Superior temporal gyrus (tissue), 1 donor: Measurements from ENCODE around the gene DET1.
A peak's percentile ranks its signal among the peaks of the same experiment; 100 is the strongest.
"Not testable (repeated sequence)": the region's sequence is repeated elsewhere in the genome, so short reads cannot be mapped to it uniquely, and the experiment has no call there.

Source experiments
- DNase-seq: peaks from one replicate; pipeline ENCODE4 v3.0.0-alpha.2; 2016; ENCODE audit errors: extremely low spot score

The DET1 gene

DNA sequence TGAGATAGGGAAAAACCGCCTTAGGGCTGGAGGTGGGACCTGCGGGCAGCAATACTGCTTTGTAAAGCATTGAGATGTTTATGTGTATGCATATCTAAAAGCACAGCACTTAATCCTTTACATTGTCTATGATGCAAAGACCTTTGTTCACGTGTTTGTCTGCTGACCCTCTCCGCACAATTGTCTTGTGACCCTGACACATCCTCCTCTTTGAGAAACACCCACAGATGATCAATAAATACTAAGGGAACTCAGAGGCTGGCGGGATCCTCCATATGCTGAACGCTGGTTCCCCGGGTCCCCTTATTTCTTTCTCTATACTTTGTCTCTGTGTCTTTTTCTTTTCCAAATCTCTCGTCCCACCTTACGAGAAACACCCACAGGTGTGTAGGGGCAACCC lies 5.4 kb downstream of the DET1 start:
- DNase-seq = not testable (repeated sequence)

DNA sequence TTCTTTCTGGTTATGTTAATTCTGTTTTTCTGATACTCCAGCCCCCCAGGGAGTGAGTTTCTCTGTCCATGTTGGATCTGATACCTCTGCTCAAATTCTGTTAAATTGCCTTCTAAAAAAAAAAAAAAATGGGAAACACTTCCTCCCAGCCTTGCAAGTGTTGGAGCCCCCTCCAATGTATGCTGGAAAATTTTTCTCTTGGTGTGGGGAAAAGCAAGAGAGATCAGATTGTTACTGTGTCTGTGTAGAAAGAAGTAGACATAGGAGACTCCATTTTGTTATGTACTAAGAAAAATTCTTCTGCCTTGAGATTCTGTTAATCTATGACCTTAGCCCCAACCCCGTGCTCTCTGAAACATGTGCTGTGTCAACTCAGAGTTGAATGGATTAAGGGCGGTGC lies 6.1 kb downstream of the DET1 start:
- DNase-seq = not testable (repeated sequence)

DNA sequence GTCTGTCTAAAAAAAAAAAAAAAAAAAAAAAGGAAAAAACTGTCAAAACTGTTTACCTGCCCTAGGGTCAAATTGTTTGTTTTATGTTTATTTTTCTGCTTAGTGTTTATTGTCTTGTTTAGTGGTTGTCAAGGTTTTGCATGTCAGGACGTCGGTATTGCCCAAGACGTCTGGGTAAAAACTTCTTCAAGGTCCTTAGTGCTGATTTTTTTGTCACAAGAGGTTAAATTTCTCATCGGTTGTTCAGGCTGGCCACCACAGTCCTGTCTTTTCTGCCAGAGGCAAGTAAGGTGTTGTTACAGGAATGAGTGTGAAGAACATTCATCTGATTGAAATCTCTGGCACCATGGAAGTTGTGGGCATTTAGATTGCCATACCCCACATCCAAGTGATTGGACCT lies 7.0 kb downstream of the DET1 start:
- no peak for DNase-seq

DNA sequence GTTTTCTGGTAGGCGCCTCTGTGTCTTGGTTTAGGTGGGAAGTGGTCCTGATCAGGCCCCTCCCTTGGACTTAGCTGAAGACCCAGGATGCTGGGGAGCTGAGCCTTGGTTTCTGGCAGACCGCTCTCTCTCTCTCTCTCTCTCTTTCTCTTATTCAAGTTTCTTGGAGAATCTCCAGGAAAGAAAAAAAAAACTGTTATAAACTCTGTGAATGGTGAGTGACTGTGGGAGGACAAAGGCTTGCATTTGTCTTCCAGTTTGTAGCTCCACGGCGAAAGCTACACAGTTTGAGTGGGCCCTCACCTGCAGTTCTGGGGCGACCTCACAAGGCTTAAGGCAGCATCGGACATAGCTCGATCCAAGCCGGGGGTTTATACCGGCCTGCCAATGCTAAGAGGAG lies 7.5 kb downstream of the DET1 start:
- peak; percentile 48 for DNase-seq

DNA sequence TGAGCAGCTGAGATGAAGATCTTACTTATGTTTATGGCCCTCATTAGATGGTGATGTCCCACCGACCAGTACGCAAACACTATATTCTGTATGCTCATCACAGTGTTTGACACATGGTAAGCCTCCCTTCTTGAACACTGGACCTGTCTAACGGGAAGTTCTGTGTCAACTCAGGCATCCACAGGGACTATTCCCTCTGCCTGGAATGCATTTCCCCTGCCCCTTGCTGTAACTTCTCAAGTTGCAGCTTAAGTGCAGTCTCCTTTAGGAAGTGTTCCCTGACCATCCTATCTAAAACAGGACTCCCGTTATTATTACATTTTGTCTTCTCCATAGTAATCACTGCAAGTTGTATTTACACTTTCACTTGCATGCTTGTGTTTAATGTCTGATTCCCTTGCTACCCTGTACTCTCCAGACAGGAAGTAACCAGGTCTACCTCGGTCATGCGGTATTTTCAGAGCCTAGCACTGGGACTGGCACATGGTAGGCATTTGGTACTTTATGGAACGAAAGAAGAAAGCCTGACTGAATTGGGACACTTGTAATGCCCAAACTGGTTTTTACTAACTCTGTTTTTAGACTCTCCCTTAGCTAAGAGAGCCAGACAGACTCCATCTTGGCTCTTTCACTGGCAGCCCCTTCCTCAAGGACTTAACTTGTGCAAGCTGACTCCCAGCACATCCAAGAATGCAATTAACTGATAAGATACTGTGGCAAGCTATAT lies 8.7 kb downstream of the DET1 start:
- no peak for DNase-seq

DNA sequence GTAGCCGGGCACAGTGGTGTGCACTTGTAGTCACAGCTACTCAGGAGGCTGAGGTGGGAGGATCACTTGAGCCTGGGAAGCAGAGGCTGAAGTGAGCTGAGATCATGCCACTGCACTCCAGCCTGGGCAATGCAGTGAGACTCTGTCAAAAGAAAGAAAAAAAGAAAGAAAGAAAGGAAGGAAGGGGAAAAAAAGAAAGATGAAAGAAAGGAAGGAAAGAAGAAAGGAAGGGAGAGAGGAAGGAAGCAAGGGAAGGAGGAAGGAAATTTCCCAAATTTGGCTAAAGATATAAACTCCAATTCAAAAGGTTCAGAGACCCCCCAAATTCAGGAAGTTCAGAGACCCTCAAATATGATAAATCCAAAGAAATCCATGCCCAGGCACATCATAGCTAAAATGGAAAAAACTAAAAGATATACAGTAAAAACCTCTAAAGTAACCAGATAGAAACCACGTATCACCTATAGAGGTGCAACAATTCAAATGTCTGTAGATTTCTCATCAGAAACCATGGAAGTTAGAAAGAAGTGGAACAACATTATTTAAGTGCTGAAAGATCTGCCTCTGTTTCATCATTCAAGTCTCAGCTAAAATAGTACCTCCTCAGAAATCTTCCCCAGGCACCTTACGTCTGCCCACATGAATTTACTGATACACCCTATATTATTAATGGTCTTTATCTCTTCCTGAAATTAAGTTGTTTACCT lies 10.7 kb downstream of the DET1 start:
- no peak for DNase-seq

DNA sequence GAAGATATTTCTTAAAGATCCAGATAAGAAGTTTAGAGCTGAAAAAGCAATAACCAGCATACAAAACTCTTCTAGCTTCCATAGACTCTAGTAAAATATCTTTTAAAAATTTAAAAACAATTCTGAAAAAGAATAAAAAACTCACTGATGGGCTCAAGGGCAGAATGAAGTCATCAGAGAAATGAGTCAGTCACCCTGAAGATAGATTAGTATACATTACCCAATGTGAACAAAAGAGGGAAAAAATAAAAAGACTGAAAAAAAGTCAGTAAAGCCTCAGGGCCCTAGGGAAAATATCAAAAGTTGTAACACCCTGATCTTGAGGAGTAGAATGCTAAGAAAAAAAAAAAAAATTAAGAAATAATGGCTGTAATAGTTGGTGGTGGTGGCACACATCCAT lies 11.4 kb downstream of the DET1 start:
- no peak for DNase-seq

- DNase-seq = no peak
Measured at GRCh38 chr15:88533376-88533775, 13.1 kb downstream of the DET1 start.

GRCh38 chr15:88529021-88529630 lies 17.4 kb downstream of the DET1 start:
- DNase-seq = no peak

GRCh38 chr15:88526247-88526879 lies 20.1 kb downstream of the DET1 start:
- DNase-seq = no peak

- DNase-seq = no peak
Measured at GRCh38 chr15:88525418-88525817, 21.1 kb downstream of the DET1 start.

DNA sequence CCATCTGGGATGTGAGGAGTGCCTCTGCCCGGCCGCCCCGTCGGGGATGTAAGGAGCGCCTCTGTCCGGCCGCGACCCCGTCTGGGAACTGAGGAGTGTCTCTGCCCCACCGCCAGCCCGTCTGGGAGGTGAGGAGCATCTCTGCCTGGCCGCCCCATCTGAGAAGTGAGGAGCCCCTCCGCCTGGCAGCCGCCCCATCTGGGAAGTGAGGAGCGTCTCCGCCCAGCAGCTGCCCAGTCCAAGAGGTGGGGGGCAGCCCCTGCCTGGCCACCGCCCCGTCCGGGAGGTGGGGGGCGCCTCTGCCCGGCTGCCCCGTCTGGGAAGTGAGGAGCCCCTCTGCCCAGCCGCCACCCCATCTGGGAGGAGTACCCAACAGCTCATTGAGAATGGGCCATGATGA lies 22.4 kb downstream of the DET1 start:
- not testable (repeated sequence) for DNase-seq

- DNase-seq = no peak
Measured at GRCh38 chr15:88518903-88519302, 27.6 kb downstream of the DET1 start.

- no peak for DNase-seq
Measured at GRCh38 chr15:88513195-88513594, 33.3 kb downstream of the DET1 start.

DNA sequence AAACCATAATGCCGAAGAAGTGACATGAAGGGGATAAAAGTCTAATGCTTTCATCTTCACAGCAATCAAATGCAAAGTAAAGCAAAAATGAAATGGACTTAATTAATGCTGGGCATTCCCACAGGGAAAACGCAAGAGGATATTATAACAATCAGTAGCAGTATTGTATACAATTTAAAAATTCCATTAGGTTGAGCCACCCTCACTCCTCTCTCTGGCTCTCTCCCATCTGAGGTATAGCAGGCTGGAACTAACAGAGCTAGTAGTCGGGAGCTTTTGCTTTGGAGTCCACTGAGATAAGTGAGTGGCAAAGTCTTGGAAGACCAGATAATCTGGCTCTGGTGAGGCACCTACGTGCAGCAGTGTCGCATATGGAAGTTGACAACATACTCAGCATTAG lies 33.9 kb downstream of the DET1 start:
- no peak for DNase-seq

GRCh38 chr15:88512078-88512477 lies 34.4 kb downstream of the DET1 start:
- no peak for DNase-seq

DNA sequence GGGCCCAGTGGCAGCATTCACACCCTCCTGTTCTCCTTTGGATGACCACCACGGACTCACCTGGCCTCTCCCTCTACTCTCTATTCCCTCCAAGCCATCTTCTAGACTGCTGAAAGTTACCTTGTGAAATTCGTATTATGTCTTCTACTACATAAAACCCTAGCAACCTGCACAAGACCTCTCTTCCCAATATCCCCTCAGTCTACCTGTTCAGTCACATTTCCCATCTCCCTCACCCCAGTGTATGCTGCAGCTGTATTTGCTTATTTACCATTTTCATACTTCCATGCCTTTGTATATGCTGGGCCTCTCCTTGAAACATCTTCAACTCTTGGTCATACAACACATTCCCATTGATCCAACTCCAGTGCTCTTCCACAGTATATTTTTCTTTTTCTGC lies 35.3 kb downstream of the DET1 start:
- DNase-seq = no peak

GRCh38 chr15:88509964-88510363 lies 36.5 kb downstream of the DET1 start:
- DNase-seq = no peak

- no peak for DNase-seq
Measured at GRCh38 chr15:88509321-88509720, 37.2 kb downstream of the DET1 start.

DNA sequence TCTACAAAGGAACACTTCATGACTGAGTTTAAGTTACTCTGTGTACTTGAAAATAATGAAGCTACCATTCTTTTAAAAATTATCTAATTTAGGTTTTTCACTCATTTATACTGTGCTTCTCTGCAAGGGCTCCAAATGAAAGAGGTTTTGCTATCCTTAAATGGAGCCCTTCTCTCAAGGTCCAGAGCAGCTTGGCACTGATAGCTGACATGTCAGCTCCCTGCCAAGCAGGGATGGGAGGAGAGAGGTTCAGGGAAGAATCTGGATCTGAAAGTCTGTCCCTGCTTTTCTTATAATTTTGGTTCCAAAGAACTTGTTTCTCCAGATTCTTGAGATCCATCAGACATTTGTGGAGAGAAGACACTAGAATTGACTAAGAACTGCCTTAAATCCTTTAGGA lies 39.9 kb downstream of the DET1 start:
- no peak for DNase-seq

DNA sequence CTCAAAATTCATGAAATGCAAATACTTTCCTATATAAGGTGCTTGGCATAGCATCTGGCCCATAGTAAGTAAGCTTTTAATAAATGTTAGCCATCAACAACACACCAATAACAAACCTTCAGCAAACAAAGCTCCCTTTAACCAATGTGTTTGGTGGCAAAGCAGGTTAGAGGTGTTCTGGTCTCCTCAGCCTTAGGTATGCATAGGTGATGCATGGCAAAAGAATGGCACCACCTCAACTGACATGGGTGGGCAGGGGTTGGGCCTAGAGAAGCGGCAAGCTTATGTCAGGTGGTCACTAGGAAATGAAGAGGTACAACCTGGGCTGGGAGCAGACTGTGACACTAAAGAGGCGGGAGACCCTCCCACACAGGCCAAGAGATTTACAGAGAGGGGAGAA lies 40.8 kb downstream of the DET1 start:
- no peak for DNase-seq

- DNase-seq = no peak
Measured at GRCh38 chr15:88504445-88504844, 42.0 kb downstream of the DET1 start.

- no peak for DNase-seq
Measured at GRCh38 chr15:88498996-88499395, 47.5 kb downstream of the DET1 start.
